Measurements from ENCODE around the gene ERC1.
"Not testable (repeated sequence)": the region's sequence is repeated elsewhere in the genome, so short reads cannot be mapped to it uniquely, and the experiment has no call there.

The ERC1 gene

DNA sequence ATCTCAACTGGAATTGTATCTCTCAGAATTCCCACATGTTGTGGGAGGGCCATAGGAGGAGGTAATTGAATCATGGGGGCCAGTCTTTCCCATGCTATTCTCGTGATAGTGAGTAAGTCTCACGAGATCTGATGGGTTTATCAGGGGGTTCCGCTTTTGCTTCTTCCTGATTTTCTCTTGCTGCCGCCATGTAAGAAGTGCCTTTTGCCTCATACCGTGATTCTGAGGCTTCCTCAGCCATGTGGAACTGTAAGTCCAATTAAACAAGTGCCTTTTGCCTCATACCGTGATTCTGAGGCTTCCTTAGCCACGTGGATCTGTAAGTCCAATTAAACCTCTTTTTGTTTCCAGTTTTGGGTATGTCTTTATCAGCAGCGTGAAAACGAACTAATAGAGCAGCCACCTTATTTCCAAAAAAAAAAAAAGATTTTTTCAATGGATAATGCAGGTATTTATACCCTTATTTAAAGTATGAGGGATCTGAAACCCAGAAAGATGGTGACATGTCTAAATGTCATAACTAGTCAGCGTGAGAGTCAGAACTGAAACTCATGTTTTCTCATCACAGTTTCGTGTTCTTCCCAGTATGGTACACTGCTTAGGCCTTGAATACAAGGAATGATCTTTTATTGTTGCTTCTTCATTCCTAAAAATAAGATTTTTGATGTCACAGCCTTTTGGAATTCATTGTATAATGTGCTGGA lies 89.6 kb downstream of the ERC1 start:
- no peak for DNase-seq

DNA sequence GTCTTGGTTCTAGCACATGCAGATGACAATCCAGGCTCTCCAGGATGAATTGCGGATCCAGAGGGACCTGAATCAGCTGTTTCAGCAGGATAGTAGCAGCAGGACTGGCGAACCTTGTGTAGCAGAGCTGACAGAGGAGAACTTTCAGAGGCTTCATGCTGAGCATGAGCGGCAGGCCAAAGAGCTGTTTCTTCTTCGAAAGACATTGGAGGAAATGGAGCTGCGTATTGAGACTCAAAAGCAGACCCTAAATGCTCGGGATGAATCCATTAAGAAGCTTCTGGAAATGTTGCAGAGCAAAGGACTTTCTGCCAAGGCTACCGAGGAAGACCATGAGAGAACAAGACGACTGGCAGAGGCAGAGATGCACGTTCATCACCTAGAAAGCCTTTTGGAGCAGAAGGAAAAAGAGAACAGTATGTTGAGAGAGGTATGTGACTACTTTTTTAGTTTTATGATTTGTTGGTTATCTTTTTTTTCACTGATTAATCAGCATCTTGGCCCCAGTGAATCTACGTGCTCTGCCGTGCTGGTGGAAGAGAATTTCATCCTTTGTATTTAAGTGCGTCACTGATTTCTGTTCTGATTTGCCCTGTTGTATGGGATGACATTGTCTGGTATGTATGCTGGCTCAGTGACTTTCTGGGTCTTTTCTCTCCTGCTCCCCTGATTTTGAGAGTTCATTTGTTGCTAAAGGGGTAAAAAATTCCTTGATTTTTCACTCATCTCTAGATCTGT lies 92.3 kb downstream of the ERC1 start:
- DNase-seq, result peak; percentile 0

DNA sequence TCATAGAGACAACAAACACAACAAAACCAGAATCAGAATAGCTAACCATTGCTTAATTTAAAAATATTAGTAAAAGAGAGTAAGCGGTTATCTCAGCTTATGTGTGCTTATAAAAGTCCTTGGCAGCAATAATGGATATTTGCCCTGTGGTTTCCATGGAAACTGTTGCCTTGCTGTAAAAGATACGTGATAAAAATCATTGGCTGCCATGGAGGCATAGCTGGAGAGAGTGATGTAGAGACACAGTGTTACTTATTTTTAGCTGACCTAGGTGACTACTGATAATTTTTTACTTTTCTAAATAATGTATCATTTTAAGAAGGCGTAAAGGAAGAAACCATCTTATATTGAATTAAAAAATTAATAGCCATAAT lies 92.9 kb downstream of the ERC1 start:
- peak; percentile 21 for DNase-seq

DNA sequence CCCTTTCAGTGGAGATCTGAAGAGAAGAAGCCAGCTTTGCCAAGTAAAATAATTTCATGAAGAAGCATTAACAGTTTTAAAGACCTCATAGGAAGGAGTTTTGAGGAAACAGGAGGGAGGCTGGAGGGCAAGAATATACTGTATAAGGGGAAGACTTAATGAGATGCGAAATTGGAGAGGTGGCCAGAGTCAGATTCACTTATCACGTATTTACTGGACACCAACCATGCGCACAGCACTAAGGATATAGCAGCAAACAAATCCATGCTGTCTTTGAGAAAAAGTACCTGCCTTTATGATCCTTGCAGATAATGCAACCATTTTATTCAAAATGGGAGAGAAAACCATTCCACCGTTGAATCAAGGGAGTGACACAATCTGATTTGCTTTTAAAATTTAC lies 100.3 kb downstream of the ERC1 start:
- DNase-seq, result no peak

DNA sequence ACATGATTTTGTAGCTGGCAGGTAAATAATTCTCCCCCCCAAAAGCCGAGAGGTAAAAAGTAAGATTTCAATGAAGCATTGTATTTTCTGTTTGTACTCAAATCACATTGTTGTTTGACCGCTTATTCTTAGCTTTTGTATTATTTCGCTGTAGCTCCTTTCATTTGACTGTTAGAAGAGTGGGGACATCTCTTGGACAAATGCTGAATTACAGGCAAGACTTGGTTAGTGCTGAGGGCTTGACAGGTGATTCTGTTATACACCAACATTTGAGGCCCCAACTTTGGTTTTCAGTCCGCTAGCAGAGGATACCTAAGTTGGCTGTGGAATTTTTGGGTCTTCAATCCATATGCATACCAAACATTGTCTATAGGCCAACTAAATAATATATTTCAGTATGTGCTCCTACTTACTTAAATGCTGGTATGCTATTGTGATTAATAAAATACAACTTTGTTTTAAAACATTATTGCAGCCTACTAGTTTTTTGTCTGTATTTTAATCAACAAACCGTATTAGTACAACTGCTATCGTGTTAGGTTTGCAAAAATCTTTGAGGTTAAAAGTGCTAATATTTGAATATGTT lies 102.2 kb downstream of the ERC1 start:
- peak; percentile 0 for DNase-seq

DNA sequence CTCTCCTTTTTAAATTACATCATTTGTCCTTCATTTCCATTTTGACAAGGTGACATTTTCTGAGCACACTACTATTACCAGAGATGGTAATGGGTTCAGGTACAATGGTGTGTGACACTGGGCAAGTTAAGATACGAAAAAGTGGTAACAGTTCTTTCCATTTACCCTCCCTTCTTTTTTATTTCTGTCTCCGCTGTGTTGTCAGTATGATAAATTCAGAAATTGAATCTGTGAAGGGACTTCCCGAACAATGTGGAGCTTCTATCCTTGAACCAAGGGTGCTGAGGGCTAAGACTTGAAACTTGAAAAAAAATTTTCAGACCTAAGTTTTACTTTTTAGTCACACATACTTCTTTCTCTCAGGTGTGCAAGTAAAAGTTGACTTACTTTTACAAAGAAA lies 103.7 kb downstream of the ERC1 start:
- no peak for DNase-seq

DNA sequence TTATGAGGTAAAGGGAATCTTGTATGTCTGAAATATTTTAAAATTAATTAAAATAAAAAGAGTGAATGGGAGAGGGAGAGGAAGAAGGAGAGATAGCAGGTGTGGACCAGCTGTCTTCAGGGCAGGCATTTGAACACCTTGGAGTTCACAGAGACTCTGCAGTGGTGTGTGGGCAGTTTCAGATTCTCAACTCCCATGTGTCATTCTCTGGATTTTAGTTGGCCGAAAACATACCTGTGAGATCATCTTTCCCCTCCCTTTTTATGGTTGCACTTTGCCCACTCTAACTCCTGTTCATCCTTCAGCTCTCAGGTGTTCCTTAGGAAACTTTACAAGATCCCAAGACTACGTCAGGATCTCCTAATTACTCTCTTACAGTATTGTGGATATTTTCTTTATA lies 108.1 kb downstream of the ERC1 start:
- no peak for DNase-seq

DNA sequence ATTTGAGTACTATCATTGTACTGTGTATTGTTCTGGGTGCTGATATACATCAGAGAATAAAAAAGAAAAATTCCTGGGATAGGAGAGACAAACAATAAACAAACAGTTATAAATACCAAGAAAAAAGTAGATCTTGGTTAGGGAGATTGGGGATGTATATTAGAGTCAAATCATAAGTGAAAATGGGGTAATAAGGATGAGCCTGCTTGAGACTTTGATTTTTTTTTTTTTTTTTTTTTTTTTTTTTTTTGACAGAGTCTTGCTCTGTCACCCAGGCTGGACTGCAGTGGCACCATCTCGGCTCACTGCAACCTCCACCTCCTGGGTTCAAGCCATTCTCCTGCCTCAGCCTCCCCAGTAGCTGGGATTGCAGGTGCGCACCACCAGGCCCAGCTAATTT lies 108.6 kb downstream of the ERC1 start:
- not testable (repeated sequence) for DNase-seq

DNA sequence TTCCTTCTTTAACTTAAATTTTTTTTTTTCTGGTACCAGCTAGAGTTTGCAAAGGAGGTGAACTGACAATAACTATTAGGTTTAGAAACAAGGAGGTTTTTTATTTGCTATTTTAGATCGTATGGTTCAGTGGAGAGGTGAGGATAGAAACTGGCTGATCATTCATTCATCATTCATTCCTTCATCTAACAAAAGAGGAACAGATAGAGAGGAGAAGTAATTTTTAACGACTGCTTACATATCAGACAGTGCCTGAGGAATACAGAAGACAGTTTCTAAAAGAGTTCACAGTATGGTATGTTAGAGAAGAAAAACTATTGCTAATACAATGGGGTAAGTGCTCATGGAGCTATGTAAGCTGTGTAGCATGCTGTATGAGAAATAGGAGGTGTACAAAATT lies 111.1 kb downstream of the ERC1 start:
- no peak for DNase-seq

DNA sequence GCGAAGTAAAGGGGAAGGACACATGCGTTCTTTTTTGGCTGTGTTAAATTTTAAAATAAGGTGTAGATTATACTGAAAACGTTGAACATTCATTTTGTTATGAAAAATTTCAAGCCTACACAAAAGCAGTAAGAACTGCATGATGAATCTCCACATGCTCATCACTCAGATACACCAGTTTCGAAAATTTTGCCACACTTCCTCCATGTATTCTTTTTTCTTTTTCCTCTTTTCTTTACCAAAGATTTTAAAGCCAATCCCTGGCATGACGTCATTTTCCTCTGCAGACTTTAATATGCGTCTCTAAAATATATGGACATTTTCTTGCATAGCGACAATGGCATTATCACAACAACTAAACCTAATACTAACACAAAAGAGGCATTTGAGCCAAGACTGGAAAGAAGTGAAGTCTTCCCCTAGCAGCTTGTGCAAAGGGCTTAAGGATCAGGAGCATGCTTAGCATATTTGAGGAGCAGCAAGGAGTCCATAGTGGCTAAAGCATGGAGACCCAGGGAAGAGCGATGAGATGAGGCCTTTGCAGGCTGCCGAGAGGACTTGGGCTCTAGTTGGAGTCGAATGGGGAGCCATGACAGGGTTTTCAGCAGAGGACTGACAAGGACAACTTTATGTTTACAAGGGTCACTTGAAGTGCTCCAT lies 111.9 kb downstream of the ERC1 start:
- DNase-seq, result no peak

DNA sequence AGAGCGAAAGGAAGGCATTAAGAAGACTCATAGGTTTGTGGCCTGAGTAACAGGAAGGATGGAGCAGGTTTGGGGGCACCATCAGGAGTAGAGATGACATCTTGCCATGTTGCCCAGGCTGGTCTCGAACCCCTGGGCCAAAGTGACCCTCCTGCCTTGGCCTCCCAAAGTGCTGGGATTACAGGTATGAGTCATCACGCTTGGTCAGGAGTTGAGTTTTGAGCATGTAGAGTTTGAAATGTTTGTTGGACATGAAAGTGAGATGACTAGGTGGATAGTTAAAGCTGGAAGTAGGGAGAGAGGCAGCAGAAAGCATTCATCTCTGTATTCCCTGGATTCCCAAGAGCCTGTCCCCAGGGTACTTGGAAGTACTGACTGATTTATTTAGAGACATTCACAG lies 112.6 kb downstream of the ERC1 start:
- no peak for DNase-seq

DNA sequence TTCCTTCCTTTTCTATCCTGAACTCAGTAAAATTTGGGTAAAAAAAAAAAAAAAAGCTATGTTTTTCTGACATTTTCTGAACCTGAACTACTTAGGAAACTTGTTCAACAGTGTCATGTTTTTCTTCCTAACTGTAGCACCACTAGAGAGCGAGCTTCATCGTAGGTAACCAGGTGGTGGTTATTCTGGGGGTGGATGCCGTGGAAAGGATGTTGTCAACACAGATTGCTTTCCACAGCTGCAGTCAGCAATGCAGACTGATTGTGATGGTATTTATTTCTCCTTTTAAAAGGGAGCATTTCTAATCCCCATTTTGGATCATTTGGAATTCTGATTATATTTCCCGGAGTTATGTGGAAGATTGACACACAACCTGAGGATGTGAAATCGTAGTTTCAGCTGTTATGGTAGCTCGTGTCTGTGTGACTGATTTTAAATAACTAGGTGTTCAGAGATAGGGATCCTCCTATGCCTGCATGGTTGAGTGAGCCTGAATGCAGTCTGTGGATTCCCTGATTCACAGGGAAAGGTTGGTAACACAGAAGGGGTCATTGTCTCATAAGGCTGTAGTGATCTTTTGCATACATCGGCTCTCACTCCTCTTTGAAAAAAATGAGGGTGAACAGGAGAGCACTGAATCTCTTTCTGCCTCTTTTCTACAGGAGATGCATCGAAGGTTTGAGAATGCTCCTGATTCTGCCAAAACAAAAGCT lies 113.2 kb downstream of the ERC1 start:
- peak; percentile 3 for DNase-seq

DNA sequence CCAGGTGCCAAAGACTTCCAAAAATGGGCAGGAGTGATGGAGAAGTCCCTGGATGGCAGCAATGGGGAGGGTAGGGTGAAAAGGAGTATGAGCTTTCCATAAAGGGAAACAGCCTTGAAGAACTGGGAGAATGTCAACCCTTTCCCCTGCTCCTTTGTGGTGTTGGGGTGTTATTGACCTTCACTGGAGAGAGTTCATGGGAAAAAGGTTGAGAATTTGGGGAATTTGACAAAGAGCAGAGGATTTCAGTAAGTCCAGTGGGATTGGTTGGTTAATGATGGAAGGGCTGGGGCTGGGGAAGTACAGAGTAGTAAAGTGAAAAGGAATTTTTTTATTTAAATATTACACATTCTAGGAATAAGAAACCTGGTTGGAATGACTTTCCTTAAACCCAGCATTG lies 116.6 kb downstream of the ERC1 start:
- no peak for DNase-seq

DNA sequence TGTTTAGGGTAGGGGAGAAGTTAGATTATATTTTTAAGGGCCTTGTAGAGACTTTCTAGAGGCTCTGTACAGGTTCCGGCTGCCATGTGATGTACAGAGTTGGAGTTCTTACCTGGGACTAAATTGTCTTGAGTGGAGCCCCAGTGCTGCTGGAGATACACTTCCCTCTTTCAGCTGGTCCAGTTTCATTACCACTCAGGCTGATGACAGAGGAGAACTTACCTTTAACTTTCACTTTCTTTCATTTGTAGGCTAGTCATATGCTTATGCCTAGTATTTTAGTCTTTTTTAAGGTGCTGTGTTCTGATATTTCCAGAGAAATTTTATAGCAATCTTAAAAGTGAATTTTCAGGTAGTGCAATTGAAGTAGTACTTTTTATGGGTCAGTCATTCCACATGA lies 117.3 kb downstream of the ERC1 start:
- DNase-seq, result no peak

DNA sequence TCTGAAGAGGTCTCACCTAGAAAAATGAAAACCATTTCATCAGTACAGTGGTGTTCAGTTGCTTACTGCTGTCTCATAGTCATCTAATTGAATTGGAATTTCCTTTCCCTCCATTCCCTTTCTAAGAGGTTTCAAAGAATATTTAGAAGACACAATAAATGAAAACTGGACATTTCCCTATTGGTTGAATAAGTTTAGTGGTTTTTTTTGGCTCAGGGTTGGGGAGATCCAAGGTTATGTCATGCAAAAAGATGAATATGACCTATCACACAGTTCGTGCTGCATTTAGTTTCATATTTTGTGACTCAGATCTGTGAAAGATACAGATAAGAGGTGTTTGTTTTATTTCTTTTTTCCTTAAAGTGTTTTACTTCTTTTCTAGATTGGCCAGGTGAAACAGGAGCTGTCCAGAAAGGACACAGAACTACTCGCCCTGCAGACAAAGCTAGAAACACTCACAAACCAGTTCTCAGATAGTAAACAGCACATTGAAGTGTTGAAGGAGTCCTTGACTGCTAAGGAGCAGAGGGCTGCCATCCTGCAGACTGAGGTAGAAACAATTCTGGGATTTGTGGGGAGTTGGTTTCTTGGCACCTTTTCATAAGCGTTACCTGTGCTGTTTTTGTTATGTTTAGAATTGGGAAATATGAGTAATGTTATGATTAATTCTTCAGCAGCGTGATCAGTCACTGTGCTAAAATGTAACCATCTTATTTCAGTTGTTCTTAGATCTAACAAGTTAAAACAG lies 124.6 kb downstream of the ERC1 start:
- no peak for DNase-seq

DNA sequence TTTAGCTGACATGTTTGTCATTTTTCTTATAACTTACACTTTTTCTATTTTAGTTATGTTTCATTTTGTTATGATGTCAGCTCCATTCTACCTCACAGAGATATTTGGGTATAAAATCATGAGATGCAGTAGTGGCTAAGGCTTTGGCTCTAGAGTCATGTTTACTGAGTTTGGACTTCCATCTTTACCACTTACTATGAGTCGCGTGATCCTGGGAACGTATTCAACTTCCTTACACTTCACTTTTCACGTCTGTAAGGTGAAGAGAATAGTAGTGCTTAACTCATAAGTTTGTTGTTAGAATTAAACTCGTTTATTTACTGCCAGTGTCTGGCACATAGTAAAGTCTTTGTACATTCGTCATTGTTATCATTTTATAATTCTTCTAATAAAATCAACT lies 126.3 kb downstream of the ERC1 start:
- no peak for DNase-seq

DNA sequence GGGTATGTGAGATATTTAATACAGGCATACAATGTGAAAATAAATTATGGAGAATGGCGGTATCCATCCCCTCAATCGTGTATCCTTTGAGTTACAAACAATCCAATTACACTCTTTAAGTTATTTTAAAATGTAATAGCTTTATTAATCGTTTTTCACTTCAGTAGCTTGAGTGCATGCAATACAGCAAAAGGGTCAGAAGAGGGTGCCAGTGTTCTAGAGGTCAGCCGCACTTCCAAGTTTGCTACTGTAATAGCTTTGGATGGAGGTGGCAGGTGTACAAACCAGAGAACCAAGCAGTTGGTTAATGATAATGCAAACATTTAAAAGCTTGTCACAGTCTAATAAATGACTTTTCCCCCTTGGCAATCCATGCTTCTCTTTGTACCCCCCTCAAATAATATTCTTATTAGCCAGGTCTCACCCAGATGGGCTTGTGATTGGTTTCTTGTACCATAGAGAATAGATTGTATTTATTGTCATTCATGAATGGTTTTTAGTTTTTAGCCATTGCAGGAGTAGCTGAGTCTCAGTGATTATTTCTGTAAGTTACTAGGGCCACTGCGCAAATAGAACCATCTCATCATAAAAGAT lies 127.0 kb downstream of the ERC1 start:
- DNase-seq, result peak; percentile 42

DNA sequence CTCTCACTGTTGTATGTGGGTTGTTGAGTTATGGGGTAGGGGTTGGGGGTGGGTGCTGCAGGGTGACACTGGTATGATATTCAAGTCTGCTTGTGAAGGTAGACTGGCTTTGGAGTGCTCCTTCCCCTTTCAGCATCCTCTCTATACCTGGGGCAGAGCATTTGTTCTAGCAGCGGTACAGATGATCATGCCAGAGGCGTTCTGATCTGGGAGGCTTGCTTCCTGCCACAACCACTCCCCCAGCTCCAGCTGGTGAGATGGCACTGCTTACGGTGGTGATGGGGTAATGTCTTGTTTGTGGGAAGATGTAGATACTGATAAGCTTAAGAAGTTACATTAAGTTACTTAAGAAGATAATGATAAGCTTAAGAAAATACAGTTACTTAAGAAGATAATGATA lies 131.8 kb downstream of the ERC1 start:
- DNase-seq, result no peak

DNA sequence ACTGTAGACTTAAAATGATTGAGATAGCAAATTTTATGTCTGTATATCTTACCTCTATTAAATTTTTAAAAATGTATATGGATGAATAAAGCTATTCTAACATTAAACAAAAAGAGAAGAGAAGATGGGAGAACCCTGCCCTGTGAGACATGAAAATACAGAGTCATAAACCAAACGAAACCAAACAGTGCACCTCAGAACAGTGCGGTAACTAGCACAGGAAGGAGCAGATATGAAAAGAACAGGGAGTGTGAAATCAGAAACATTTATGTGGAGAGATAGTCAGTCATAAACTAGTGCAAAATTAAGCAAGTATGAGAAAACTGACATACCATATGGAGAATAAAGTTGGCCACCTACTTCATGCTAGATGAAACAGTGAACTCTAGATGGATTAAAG lies 135.1 kb downstream of the ERC1 start:
- no peak for DNase-seq

DNA sequence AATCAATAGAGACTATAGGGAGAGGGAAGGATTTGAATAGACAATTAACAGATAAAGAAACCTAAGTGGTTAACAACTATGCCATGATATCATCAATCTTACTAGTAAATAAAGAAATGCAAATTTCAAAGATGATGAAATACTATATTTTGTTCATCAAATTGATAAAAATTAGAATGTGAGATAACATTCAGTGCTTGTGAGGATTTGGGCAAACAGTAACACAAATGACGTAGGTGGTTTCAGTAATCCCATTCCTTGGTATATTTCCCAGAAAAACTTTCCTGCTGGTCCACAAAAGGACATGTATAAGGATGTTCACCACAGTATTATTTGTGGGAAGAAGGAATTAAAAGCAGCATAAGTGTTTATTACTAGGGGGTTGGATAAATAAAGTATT lies 136.0 kb downstream of the ERC1 start:
- DNase-seq, result no peak

DNA sequence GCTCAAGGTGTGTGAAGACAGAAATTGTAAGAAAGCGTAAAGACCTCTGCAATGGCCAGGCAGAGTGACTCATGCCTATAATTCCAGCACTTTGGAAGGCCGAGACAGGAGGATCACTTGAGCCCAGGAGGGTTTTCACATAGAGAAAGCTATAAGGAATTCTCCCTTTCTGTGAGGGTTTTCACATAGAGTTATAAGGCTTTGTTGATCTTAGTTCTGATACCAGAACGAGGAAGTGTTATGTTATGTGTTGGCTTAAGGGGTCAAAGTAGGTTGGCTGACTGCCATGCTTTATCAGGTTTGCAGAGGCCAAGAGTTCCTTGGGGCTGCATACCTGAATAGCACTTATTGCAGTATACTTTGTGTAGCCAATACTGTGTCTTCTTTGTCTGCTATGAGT lies 139.1 kb downstream of the ERC1 start:
- no peak for DNase-seq

DNA sequence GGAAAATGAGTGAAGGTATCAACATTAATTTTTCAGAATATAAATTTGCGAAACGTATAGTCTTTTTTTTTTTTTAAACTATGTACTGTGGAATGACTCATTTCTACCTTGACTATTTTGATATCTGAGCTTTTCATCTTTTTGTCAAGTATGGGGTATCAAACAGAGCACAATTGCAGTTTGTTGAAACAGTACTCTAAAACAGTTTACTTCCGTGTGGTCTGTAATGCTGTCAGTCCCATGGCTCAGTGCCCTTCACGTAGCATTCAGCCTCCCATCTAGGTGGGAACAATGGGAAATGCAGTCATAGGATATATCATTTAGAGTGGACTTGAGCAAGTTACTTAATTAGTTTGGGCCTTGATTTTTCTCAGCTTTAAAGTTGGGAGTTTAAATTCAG lies 139.5 kb downstream of the ERC1 start:
- DNase-seq, result no peak
